GM21515 (cell line): ENCODE results near the gene CHN2.

Experiments
- ATAC-seq: cut with Tn5 transposase; IDR thresholded peaks from one replicate; pipeline ENCODE4 v1.9.1; 2021; ENCODE audit not compliant: unreplicated experiment

CHN2 gene

DNA sequence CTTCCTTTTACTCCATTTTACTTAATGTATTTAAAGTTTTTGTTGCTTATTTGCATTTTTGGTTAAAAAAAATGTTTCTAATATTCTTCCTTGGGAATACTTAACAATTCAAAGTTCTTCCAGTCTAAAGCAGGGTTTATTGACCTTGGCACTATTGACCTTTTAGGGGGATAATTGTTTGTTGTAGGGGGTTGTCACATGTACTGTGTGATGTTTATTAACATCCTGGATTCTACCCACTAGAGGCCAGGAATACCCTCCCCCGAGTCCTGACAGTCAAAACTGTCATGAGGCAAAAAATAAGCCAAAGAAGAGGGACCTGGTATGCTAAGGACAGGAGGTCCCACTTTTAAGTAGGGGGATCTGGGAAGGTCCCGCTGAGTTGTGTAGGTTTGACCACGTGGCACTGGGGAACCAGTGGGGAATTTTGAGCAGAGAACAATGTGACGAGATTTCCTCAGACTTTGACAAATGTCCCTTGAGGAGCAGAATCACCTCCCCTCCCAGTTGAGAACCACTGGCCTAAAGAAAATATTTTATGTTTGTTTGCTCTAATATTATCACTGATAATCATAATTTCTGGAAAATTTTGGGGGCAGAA is 190.7 kb downstream of the CHN2 start:
- no peak for ATAC-seq

DNA sequence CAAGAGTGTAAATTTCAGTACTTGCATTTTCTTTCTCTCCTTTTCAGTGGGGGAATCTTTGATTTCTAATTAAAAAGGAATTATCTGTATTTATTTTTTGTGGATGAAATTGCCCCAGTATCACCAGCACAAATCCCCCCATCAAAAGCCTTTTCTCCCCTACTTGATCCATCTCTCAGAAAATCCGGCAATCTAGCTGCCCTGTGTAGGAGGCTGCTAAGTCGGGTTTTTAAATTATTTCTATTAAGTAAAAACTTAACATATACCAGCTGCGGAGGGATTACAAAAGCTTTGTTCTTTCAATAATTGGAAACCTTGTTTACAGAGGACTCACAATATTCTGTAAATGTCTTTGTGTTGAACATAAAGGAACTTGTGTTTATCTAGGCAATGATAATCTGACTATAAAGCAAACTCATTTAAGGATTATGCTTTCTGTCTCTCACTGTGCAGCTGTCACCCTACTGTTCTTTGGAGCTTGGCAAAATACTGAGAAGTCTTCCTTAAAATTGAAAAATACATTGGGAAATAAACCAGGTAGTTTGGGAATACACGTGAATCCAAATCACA is 191.7 kb downstream of the CHN2 start:
- ATAC-seq: no peak

DNA sequence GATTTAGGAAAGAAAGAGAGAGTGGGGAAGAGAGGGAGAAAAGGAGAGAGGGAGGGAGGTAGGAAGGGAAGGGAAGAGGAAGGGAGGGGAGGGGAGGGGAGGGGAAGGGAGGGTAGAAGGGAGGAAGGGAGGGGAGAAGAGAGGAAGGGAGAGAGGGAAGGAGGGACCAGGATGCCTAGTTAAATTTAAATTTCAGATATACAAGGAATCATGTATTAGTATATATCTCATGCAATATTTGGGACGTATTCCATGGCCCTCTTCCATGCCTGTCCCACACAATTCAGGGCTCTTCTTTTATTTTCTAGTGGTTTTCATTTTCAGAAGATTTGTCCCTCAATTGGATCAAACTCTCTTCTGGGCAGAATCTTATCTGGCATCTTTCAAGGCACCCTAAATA is 196.7 kb downstream of the CHN2 start:
- no peak for ATAC-seq

DNA sequence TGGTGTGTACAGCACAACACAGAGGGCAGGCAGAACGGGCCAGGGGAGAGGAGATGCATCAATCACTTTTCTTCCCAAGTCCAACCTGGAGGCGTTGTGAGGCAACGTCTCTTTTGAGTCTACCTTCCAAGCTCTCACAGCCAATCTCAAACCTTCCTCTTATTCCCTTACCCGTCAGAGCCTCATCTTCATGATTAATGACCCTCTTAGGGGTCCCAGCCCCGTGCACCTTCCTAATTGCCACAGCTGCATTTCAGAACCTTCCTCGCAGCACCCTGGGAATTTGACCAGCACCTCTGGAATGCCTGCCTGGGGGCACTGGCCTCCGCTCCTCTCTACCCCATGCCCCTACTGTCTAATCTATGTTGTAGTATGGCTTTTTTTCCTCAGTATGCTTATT is 199.7 kb downstream of the CHN2 start:
- ATAC-seq: no peak

DNA sequence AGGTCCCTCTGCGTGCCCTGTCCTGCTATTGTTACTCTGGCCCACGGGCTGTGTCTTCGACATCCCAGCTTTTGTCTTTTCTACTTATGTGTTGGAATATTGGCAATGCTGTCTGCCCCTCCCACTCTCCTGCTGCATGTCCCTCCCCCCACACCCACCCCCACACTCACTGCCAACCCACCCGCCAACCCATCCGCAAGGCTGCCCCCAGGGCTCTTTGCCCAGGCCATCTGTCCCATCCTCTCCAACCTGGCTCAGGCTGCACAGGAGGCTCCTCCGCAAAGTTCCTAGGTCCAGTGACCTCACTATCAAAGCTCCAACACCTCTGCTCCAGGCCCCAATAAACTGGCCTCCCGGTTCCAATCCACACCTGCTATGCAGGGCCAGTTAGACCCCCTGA is 202.0 kb downstream of the CHN2 start:
- no peak for ATAC-seq

DNA sequence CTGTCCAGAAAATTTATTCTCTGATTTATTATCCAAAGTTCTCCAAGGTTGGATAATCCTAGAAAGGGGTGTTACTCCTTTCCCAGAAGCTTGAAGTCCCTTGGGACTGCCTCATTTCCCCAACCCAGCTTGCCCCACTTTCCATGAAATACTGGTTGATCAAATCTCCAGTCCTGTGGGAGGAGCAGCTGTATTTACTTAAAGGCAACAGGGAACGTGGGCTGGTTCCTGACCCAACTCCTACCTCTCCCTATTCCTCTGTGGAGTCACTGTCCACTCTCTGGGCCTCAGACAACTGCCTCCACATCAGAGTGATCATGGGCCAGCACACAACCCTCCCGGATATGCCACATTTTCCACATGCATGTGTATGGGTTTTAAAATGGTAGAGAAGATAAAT is 202.8 kb downstream of the CHN2 start:
- no peak for ATAC-seq

DNA sequence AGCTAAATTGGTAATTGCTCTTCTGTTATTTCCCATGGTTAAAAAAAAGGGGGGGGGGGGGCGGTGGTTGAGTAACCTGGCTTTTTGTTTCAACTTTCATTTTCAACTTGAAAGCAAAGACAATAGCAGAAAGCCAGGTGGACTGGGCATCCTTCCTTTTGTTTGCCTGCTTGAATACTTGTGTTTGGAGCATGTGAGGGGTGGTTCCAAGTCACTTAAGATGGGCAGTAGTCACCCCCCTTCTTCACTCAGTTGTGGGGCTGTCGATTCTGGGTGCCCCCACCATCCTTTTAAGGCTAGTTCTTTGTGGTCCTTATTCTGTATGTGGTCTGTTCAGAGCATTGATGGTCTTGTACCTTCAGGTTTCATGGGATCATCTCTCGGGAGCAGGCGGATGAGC is 203.4 kb downstream of the CHN2 start:
- no peak for ATAC-seq

DNA sequence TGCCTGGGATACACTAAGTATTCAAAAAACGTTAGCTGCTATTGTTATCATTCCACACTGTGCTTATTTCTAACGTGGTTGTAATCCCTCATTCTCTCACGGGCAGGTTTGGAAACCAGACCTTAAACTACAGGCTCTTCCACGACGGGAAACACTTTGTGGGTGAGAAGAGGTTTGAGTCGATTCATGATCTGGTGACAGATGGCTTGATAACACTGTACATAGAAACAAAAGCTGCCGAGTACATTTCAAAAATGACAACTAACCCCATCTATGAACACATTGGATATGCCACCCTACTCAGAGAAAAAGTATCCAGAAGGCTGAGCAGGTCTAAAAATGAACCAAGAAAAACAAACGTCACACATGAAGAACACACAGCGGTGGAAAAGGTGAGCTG is 205.9 kb downstream of the CHN2 start:
- no peak for ATAC-seq

DNA sequence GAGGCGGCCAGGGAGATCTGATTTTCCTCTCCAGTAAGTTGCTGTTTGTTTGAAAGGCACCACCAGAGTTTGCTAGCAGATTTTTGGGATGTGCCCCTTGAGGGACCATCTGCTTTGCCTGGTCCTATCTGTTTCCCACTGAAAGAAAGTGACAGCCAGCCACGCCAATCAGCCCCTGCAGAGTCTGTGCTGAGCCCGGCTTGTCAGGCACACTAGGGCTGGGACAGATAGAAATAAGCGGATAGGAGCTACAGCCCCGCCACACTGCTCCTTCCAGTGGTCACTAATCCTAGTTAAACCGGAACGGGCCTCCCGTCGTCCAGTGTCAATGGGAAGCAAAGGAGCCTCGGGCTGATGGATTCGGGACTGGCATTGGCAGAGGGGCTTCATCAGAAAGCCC is 207.2 kb downstream of the CHN2 start:
- ATAC-seq: no peak

DNA sequence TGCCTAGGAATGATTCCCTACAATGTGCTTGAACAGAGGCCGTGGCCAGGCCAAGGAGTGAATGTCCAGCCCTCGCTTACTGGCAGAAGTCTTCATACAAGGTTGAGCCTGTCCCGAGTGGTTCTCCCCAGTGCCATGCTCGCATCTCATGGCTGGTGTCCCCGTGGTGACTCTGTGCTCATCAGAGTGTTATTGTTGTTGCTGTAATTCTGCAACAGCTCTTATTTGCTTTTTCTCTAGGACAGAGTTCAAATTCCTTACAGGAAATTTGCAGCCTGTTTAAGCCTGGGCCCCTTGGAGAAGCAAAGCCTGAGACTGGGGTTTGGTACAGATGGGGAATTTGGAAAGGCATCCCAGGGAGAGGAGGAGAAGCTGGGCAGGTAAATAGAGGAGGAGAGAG is 211.3 kb downstream of the CHN2 start:
- ATAC-seq: no peak

DNA sequence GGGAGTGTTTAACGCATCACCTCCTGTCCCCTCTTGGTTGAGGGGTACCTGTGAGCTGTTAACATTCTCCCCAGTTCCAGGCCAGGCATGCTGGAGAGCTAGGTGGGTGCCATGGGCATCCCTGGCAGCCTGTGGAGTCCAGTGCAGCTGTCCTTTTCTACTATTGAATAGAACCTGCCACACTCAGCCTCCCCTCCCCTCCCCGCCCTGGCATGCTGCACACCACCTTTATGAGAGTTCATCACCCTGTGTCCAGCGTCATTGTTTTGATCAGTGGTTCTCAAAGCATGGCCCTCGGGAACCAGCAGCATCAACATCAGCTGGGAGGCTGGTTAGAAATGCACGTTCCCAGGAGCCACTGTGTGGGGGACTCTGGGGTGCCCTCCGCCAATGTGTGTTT is 211.8 kb downstream of the CHN2 start:
- ATAC-seq: no peak

DNA sequence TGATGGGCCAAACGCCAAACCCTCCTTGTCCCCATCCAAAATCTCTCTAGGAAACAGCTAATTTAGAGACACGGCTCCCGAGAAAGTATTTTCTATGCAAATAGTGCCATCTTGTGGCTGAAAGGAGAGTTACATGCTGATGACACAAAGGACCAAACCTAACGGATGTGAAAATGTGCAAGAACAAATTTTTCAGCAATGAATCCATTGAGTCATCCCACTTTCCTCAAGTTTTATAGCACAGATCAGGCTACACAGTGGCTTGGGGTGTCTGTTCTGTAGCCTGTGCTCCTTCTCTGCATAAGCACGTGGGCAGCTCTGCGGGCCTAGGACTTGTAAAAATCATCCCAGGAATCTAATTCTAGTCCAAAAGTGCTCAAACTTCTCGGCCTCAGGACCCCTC is 214.3 kb downstream of the CHN2 start:
- peak; percentile 62 for ATAC-seq

DNA sequence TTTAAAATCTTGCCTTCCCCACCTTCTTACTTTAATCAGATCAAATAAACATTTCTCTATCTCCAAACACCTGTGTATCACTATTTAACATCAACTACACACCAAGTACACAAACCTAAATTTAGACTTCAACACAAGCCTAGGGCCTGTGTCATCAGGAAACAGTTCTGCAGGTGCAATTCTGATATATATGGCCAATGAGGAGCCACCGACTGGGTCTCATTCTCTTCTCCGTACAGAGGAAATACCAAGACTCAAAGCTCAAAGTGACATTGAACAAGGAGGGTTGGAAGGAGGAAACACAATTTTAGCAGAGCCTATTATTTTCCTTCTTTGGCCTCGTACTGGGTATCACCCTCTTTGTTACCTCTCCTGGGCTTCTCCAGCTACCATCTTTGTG is 216.4 kb downstream of the CHN2 start:
- ATAC-seq: no peak

DNA sequence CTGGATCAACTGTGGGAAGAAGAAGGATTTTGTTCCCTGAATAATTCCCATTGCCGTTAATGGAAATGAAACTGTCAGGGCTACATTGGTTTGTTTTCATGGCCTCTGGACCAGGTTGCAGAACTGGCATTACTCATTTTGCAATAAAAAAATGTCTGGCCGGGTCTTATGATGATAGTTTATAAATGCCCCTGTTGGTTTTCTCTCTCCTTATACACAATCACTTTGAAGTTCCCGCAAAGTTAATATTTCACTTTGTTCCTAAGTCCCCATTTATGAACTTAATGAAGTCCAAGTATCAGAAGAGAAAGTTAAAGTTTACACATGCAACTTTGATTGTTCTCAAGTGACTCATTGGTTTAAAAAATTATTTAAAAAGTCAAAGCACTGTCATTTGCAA is 218.3 kb downstream of the CHN2 start:
- no peak for ATAC-seq

DNA sequence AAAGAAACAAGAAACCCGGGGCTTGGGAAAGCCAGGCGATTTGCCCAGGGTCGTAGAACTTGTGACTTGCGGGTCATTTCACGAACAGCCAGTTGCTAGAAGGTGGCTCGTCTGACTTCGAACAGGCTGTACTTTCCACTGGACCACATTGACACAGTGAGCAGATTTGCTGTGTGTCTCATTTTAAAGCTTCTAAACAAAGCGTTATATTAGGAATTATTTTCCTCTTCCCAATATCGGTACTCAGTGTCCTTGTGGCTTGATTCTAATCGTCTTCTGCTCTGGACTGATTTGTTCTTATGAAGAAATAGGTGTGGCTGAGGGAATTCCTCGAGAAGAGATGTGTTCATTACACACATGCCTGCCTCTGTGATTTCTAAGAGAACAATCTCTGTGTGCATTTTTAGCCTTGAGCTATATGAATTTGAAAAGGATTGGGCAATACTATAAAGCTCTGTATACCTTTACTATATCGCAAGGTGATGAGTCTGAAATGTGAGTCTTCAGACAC is 219.1 kb downstream of the CHN2 start:
- ATAC-seq: no peak

DNA sequence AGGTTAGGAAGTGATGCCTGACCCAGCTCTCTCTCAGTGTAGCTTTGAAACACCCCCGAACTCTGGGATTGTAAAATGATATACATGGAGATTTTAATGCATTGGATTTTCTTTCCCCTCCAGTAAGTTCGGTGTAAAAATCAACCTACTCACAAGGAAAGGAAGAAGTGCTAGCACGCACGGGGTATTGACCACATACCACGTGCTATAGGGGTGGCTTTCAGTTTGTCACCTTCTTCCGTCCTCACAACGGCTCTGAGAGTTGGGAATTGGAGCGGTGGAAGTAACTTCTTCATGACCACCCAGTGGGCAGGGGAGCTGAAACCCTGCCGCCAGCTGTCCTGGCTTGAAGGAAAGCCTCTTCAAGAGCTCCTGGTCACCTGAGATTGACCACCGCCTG is 219.6 kb downstream of the CHN2 start:
- ATAC-seq: no peak

DNA sequence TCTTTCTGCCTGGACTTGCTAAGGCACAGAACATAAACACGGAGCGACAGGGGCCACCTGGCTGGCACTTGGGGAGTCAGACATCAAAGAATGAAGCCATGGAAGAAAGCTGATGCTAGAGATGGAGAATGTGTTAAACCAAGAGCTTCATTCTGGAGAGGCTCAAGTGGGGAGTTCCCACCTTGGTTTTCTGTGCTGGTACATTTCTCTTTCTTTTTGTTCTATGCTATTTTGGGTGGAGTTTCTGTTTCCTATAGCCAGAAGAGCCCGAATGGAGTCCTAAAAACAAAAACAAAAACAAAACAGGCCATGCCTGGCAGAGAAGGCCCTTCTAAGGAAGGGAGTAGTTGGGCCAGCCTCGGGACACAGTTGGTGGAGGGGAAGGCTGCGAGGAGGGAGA is 220.6 kb downstream of the CHN2 start:
- no peak for ATAC-seq

DNA sequence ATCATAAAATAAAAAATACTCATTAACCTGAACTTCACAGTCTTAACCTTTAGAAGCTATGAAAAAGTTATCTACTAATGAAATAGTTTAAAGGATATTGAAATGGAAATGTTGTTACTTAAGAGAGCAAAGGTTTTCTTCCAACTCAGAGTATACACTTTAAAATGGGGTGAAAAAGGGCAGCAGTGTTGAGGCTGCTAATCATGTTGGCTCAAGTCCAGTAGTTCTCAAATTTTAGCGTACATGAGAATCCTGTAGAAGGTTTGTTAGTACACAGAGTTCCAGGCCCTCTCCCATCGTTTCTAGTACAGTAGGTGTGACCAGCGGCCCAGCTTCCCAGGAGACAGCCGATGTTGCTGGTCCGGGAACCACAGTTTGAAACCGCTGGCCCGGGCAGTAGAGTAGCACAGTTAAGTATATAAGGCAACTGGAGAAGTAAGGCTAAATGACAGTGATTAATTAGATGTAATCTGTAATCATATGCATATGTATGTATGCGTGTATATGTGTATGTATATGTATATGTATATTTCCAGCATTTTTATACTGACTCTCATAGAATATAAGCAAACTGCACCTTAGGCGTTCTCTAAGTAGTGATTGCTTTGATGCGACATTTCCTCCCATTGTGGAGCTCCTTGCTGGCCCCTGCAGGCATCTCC is 221.8 kb downstream of the CHN2 start:
- no peak for ATAC-seq

DNA sequence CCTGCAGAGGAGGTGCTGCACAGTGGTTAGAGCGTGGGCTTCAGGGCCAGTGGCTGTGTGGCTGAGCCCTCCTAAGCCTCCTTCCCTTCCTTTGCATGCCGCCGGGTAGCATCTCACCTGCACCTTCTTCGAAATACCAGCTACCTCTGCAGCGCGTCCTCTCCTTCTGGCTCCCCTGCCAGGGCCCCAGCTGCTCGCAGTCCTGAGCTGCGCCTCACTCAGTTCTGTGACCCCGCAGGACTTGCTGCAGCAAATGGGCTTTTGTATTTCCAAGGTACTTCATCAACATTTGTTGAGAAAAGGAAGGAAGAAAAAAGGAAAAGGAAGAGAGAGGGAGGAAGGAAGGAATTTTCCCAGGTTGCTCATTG is 222.3 kb downstream of the CHN2 start:
- no peak for ATAC-seq

DNA sequence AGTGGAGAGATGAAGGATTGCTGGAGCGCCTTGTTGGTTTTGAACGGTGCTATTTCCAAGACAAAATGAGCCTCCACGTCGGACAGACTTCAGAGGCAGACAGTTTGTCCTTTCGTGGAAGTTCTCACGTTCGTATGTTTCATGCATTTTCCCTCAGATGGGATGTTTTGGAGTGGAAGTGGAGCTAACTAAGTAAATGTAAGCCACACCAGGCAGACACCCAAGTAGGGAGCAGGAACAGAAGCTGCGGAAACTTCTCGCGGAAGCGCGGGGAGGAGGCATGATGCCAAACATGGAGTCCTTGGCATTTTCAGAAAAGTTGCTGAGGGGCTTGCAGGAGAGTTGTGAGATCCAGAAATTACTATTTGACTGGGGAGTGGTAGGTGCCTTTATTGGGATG is 223.5 kb downstream of the CHN2 start:
- ATAC-seq: no peak

DNA sequence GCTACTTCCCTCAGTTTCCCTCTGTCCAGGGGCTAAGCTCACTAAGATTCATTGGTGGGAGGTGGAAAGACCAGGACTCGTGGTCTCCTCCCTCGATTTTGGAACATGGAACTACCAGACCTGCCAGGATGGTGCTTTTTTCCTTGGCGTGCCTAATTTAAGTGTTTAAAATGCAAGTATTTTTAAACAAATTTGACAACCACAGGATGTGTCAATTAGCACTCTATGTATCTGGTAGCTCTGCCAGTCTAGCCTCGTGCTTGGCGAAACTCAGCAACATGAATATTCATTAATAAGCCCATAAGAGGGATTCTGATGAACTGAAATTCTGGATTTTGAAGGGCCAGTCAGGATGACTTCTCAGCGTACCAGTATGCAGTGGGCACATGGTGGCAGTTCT is 224.1 kb downstream of the CHN2 start:
- ATAC-seq: no peak

DNA sequence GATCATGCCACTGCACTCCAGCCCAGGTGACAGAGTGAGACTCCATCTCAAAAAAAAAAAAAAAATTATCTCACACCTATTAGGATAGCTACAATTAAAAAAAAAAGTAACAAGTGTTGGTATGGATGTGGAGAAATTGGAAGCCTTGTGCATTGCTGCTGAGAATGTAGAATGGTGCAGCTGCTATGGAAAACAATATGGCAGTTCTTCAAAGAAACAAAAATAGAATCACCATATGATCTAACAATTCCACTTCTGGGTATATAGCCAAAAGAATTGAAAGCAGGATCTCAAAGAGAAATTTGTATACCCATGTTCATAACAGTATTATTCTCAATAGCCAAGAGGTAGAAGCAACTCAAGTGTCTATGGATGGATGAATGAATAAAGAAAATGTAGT is 225.4 kb downstream of the CHN2 start:
- ATAC-seq: no peak
